ENCODE results near the gene TLE3.

Gene TLE3

GRCh38 chr15:70086636-70087035 is 11.1 kb downstream of the TLE3 start:
- TF ChIP-seq TSHZ2 (CRISPR knock-in tag; IDR thresholded peaks at IDR 0.05), result no peak
- no peak for TF ChIP-seq CSRNP3 (CRISPR knock-in tag; IDR thresholded peaks at IDR 0.05)
- no peak for TF ChIP-seq CREB5 (CRISPR knock-in tag; IDR thresholded peaks at IDR 0.05; ENCODE audit: low read depth)
- TF ChIP-seq TCF4 (CRISPR knock-in tag; IDR thresholded peaks at IDR 0.05; ENCODE audit: borderline replicate concordance), result no peak
- no peak for TF ChIP-seq RARB (CRISPR knock-in tag; IDR thresholded peaks at IDR 0.05)
- no peak for TF ChIP-seq CSDC2 (CRISPR knock-in tag; IDR thresholded peaks at IDR 0.05)
- no peak for TF ChIP-seq ZFP3 (CRISPR knock-in tag; IDR thresholded peaks at IDR 0.05)
- no peak for TF ChIP-seq ZNF70 (CRISPR knock-in tag; IDR thresholded peaks at IDR 0.05)
- TF ChIP-seq GLIS3 (CRISPR knock-in tag; IDR thresholded peaks at IDR 0.05), result no peak
- no peak for TF ChIP-seq TOX (CRISPR knock-in tag; IDR thresholded peaks at IDR 0.05; ENCODE audit: borderline replicate concordance)
- no peak for TF ChIP-seq ZNF565 (CRISPR knock-in tag; conservative IDR thresholded peaks at IDR 0.05; ENCODE audit: low read depth)
- no peak for ATAC-seq

- no peak for ATAC-seq
- TF ChIP-seq ZFP3 (CRISPR knock-in tag; IDR thresholded peaks at IDR 0.05), result no peak
- TF ChIP-seq OSR1 (CRISPR knock-in tag; IDR thresholded peaks at IDR 0.05), result no peak
- no peak for TF ChIP-seq PPARA (CRISPR knock-in tag; IDR thresholded peaks at IDR 0.05; ENCODE audit: borderline replicate concordance)
- TF ChIP-seq GLIS3 (CRISPR knock-in tag; IDR thresholded peaks at IDR 0.05), result no peak
- TF ChIP-seq CSRNP3 (CRISPR knock-in tag; IDR thresholded peaks at IDR 0.05), result no peak
- TF ChIP-seq ZNF565 (CRISPR knock-in tag; conservative IDR thresholded peaks at IDR 0.05; ENCODE audit: low read depth), result no peak
- TF ChIP-seq BACH2 (CRISPR knock-in tag; IDR thresholded peaks at IDR 0.05; ENCODE audit: borderline replicate concordance), result no peak
- TF ChIP-seq CREB5 (CRISPR knock-in tag; IDR thresholded peaks at IDR 0.05; ENCODE audit: low read depth), result no peak
- no peak for TF ChIP-seq TCF4 (CRISPR knock-in tag; IDR thresholded peaks at IDR 0.05; ENCODE audit: borderline replicate concordance)
- TF ChIP-seq ARNTL (CRISPR knock-in tag; IDR thresholded peaks at IDR 0.05; ENCODE audit: borderline replicate concordance, low read depth), result no peak
- no peak for TF ChIP-seq TSHZ2 (CRISPR knock-in tag; IDR thresholded peaks at IDR 0.05)
Observed at GRCh38 chr15:70084461-70084860, 13.3 kb downstream of the TLE3 start.

- ATAC-seq, result no peak
- TF ChIP-seq SNAI2 (CRISPR knock-in tag; IDR thresholded peaks at IDR 0.05) (no peak), CSRNP3 (CRISPR knock-in tag; IDR thresholded peaks at IDR 0.05) (no peak), ISL1 (CRISPR knock-in tag; IDR thresholded peaks at IDR 0.05) (no peak), GLIS3 (CRISPR knock-in tag; IDR thresholded peaks at IDR 0.05) (no peak)
Observed at GRCh38 chr15:70083946-70084345, 13.8 kb downstream of the TLE3 start.

All from SK-N-SH treated with all-trans-retinoic acid at 6 μM for 48 hours (cell line).